ENCODE data around the gene PLA2G2F. TPM values are rescaled to one million over a fixed set of nuclear protein-coding genes. Genes with fewer than 3 reads are reported as not detected.

PLA2G2F gene
- polyA plus RNA-seq, 1 donor, result not detected

GRCh38 chr1:20168564-20169491, 29.7 kb downstream of the PLA2G2F start:
- DNase-seq (ENCODE audit: low read depth), result no peak

- no peak for DNase-seq (ENCODE audit: low read depth)
Observed at GRCh38 chr1:20169932-20170331, 30.8 kb downstream of the PLA2G2F start.

- DNase-seq (ENCODE audit: low read depth), result no peak
Observed at GRCh38 chr1:20172033-20172590, 33.0 kb downstream of the PLA2G2F start.

GRCh38 chr1:20174937-20175666, 36.0 kb downstream of the PLA2G2F start:
- no peak for DNase-seq (ENCODE audit: low read depth)

GRCh38 chr1:20178634-20179370, 39.7 kb downstream of the PLA2G2F start:
- DNase-seq (ENCODE audit: low read depth), result no peak

GRCh38 chr1:20179371-20180128, 40.4 kb downstream of the PLA2G2F start:
- no peak for DNase-seq (ENCODE audit: low read depth)

GRCh38 chr1:20180129-20180843, 41.2 kb downstream of the PLA2G2F start:
- no peak for DNase-seq (ENCODE audit: low read depth)

GRCh38 chr1:20180844-20181207, 41.7 kb downstream of the PLA2G2F start:
- DNase-seq (ENCODE audit: low read depth), result no peak

GRCh38 chr1:20182415-20182814, 43.3 kb downstream of the PLA2G2F start:
- no peak for DNase-seq (ENCODE audit: low read depth)

GRCh38 chr1:20183035-20183434, 43.9 kb downstream of the PLA2G2F start:
- DNase-seq (ENCODE audit: low read depth), result no peak

- no peak for DNase-seq (ENCODE audit: low read depth)
Observed at GRCh38 chr1:20183616-20184271, 44.6 kb downstream of the PLA2G2F start.

- no peak for DNase-seq (ENCODE audit: low read depth)
Observed at GRCh38 chr1:20184481-20184900, 45.4 kb downstream of the PLA2G2F start.

GRCh38 chr1:20184997-20185833, 46.1 kb downstream of the PLA2G2F start:
- DNase-seq (ENCODE audit: low read depth), result no peak

GRCh38 chr1:20185834-20186782, 47.0 kb downstream of the PLA2G2F start, which contains the start of the genes PLA2G2C and UBXN10:
TSS of gene PLA2G2C (minus strand) at chr1:20186518. CDS start at chr1:20177363, 9,155 bp downstream.
TSS of gene UBXN10 (plus strand) at chr1:20186096. CDS start at chr1:20190562, 4,466 bp downstream.
- DNase-seq (ENCODE audit: low read depth), result no peak

- no peak for DNase-seq (ENCODE audit: low read depth)
Observed at GRCh38 chr1:20187103-20187812, 48.1 kb downstream of the PLA2G2F start.

- DNase-seq (ENCODE audit: low read depth), result no peak
Observed at GRCh38 chr1:20187813-20188454, 48.8 kb downstream of the PLA2G2F start.
